GM18499 (cell line): ENCODE data around the gene SRRM2.
"Not testable (repeated sequence)": the region's sequence is repeated elsewhere in the genome, so short reads cannot be mapped to it uniquely, and the experiment has no call there.

Source experiments
- ATAC-seq: cut with Tn5 transposase; IDR thresholded peaks from one replicate; pipeline ENCODE4 v1.9.1; 2021; ENCODE audit warnings: moderate number of reproducible peaks; ENCODE audit not compliant: insufficient read depth, unreplicated experiment

SRRM2 gene

GRCh38 chr16:2713985-2714774, 38.3 kb upstream of the SRRM2 start:
- no peak for ATAC-seq

GRCh38 chr16:2715064-2715463, 37.4 kb upstream of the SRRM2 start:
- ATAC-seq: no peak

- no peak for ATAC-seq
Observed at GRCh38 chr16:2715519-2715918, 36.9 kb upstream of the SRRM2 start.

GRCh38 chr16:2715966-2716885, 36.2 kb upstream of the SRRM2 start:
- no peak for ATAC-seq

- no peak for ATAC-seq
Observed at GRCh38 chr16:2716948-2717347, 35.5 kb upstream of the SRRM2 start.

GRCh38 chr16:2717383-2718263, 34.8 kb upstream of the SRRM2 start:
- ATAC-seq: no peak

- ATAC-seq: no peak
Observed at GRCh38 chr16:2719328-2720063, 32.9 kb upstream of the SRRM2 start.

GRCh38 chr16:2720064-2720457, 32.4 kb upstream of the SRRM2 start, which contains the start of gene PRSS27:
Gene PRSS27, minus strand, starts transcription at chr16:2720224. Its CDS starts 64 bp downstream, at chr16:2720160.
- ATAC-seq: no peak

GRCh38 chr16:2720719-2721633, 31.5 kb upstream of the SRRM2 start:
- peak; percentile 46 for ATAC-seq

- ATAC-seq: not testable (repeated sequence)
Observed at GRCh38 chr16:2721634-2722173, 30.7 kb upstream of the SRRM2 start.

- ATAC-seq: no peak
Observed at GRCh38 chr16:2724088-2724676, 28.3 kb upstream of the SRRM2 start.

- no peak for ATAC-seq
Observed at GRCh38 chr16:2724816-2725348, 27.6 kb upstream of the SRRM2 start.

GRCh38 chr16:2726923-2727322, 25.5 kb upstream of the SRRM2 start:
- no peak for ATAC-seq

GRCh38 chr16:2728034-2728433, 24.4 kb upstream of the SRRM2 start:
- no peak for ATAC-seq

- no peak for ATAC-seq
Observed at GRCh38 chr16:2734844-2735515, 17.5 kb upstream of the SRRM2 start.

GRCh38 chr16:2736476-2737237, 15.8 kb upstream of the SRRM2 start:
- ATAC-seq: no peak
